ENCODE results near the gene TSPAN10. TPM values are rescaled to one million over a fixed set of nuclear protein-coding genes. Genes with fewer than 3 reads are reported as not detected.

TSPAN10 gene
- total RNA-seq, 1 experiment from 2014 or later, result 4.0 TPM

DNA sequence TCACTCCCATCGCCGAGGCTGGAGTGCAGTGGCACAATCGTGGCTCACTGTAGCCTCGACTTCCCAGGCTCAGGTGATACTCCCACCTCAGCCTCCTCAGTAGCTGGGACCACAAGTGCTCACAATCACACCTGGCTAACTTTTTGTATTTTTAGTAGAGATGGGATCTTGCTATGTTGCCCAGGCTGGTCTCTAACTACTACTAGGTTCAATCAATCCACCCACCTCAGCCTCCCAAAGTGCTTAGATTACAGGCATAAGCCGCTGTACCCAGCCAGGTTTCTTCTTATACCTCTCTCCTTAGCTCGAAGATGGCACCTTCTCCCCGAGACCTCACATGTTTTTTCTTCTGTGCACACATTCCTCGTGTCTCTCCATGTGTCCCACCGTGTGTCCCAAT, 3.0 kb downstream of the TSPAN10 start:
- Histone ChIP-seq H3K9me3 (no peaks in the 10 kb centered on the region), H3K36me3 (ENCODE audit: control insufficient read depth, insufficient read depth, low read length) (no peaks in the 10 kb centered on the region), H3K4me3 (ENCODE audit: low read depth, low read length) (no peak overlapping the region), H3K4me1 (peaks cover 9% of the 10 kb centered on the region; the same call in 1 of the 2 replicates), H3K27me3 (replicated peaks; ENCODE audit: control insufficient read depth, insufficient read depth, low read length) (no peaks in the 10 kb centered on the region)
- no peaks in the 10 kb centered on the region for H3K4me1 Mint-ChIP-seq (ENCODE audit: low read depth, unreplicated experiment)
- ChIA-PET CTCF (no interaction called here), POLR2A (no interaction called here)
- no peak overlapping the region for H3K27ac Mint-ChIP-seq (ENCODE audit: unreplicated experiment)
- H3K36me3 Mint-ChIP-seq (ENCODE audit: insufficient read depth, unreplicated experiment), result peaks cover 20% of the 10 kb centered on the region
- no peak overlapping the region for H3K4me3 Mint-ChIP-seq (ENCODE audit: unreplicated experiment)
- no peaks in the 10 kb centered on the region for H3K27me3 Mint-ChIP-seq (ENCODE audit: insufficient read depth, unreplicated experiment)
- H3K9me3 Mint-ChIP-seq (ENCODE audit: unreplicated experiment), result no peaks in the 10 kb centered on the region
- DNase-seq, result no peak
- BruUV-seq (replicated peaks), result no TSS peak
- intact Hi-C loops (cut with micrococcal nuclease; ENCODE audit: unreplicated experiment), result no loop called here
- TF ChIP-seq, protein P1, sequence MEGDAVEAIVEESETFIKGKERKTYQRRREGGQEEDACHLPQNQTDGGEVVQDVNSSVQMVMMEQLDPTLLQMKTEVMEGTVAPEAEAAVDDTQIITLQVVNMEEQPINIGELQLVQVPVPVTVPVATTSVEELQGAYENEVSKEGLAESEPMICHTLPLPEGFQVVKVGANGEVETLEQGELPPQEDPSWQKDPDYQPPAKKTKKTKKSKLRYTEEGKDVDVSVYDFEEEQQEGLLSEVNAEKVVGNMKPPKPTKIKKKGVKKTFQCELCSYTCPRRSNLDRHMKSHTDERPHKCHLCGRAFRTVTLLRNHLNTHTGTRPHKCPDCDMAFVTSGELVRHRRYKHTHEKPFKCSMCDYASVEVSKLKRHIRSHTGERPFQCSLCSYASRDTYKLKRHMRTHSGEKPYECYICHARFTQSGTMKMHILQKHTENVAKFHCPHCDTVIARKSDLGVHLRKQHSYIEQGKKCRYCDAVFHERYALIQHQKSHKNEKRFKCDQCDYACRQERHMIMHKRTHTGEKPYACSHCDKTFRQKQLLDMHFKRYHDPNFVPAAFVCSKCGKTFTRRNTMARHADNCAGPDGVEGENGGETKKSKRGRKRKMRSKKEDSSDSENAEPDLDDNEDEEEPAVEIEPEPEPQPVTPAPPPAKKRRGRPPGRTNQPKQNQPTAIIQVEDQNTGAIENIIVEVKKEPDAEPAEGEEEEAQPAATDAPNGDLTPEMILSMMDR (IDR thresholded peaks at IDR 0.05; ENCODE audit: insufficient read depth in 1 of 2, low read depth in 1 of 2, low read length in 1 of 2, severe bottlenecking in 1 of 2, unreplicated experiment in 1 of 2), result no peak

DNA sequence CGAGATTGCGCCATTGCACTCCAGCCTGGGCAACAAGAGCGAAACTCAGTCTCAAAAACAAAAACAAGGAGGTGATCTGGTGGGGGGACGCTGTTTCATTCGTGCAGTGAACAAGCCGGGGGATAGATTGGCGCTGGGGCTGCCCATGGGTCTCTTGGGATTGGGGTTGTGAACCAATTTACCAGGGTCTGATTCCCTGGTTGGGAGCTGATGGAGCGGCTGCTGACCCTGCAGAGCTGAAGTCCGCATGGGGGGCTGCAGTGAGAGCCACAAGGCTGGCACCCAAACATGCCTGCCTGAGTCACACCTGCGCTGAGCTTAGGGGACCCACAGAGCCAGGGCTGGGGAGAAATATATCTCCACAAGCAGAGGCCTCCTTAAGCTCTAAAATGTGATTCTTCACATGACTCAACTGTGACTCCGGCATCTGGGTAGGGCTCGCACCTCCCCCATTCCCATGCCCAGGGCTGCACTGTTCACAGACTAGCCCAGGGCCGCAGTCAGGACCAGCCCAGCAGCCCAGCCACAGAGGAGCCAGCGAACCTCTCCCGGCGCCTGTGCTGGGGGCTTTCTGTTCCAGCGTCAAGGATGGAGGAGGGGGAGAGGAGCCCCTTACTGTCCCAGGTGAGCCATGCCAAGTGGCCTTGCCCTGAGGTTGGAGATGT, 5.0 kb downstream of the TSPAN10 start:
- no peak overlapping the region for H3K4me3 Mint-ChIP-seq (ENCODE audit: unreplicated experiment)
- H3K4me1 Mint-ChIP-seq (ENCODE audit: low read depth, unreplicated experiment), result no peaks in the 10 kb centered on the region
- ChIA-PET CTCF (no interaction called here), POLR2A (no interaction called here)
- TF ChIP-seq, protein P1 (IDR thresholded peaks at IDR 0.05; ENCODE audit: insufficient read depth in 1 of 2, low read depth in 1 of 2, low read length in 1 of 2, severe bottlenecking in 1 of 2, unreplicated experiment in 1 of 2), result no peak
- peaks cover 3% of the 10 kb centered on the region for H3K36me3 Mint-ChIP-seq (ENCODE audit: insufficient read depth, unreplicated experiment)
- no peaks in the 10 kb centered on the region for H3K27me3 Mint-ChIP-seq (ENCODE audit: insufficient read depth, unreplicated experiment)
- no peaks in the 10 kb centered on the region for H3K27me3 ChIP-seq (replicated peaks; ENCODE audit: control insufficient read depth, insufficient read depth, low read length)
- 0 out of 2 replicates have a peak, but pooled peaks cover 5% of the 10 kb centered on the region for H3K4me1 ChIP-seq
- no peaks in the 10 kb centered on the region for H3K9me3 ChIP-seq
- no peaks in the 10 kb centered on the region for H3K9me3 Mint-ChIP-seq (ENCODE audit: unreplicated experiment)
- no peak overlapping the region for H3K4me3 ChIP-seq (ENCODE audit: low read depth, low read length)
- DNase-seq, result no peak
- no TSS peak for BruUV-seq (replicated peaks)
- intact Hi-C loops (cut with micrococcal nuclease; ENCODE audit: unreplicated experiment), result no loop called here
- no peaks in the 10 kb centered on the region for H3K36me3 ChIP-seq (ENCODE audit: control insufficient read depth, insufficient read depth, low read length)
- H3K27ac Mint-ChIP-seq (ENCODE audit: unreplicated experiment), result no peak overlapping the region

DNA sequence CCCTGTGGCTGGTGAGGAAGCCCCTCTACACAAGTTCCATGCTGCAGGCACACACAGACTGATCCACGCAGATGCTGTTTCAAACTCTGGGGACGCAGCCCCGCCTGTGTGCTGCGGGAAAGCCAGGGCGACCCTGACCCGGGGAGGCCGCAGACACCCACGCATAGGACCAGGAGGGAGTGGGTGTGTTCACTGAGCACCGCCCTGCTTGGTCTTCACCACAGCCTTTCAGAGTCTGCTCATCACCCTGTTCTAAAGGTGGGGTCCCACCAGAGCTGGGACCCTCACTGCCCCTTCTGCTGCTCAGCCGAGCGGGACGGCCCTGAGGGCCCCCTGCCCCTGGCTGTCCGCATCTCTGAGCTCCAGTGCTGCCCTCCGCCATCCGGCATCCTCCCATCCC, 7.5 kb downstream of the TSPAN10 start:
- H3K36me3 ChIP-seq (ENCODE audit: control insufficient read depth, insufficient read depth, low read length), result no peaks in the 10 kb centered on the region
- no peak overlapping the region for H3K27ac Mint-ChIP-seq (ENCODE audit: unreplicated experiment)
- intact Hi-C loops (cut with micrococcal nuclease; ENCODE audit: unreplicated experiment), result no loop called here
- DNase-seq, result no peak
- no peaks in the 10 kb centered on the region for H3K36me3 Mint-ChIP-seq (ENCODE audit: insufficient read depth, unreplicated experiment)
- no peak overlapping the region for H3K4me3 Mint-ChIP-seq (ENCODE audit: unreplicated experiment)
- no peaks in the 10 kb centered on the region for H3K4me1 ChIP-seq
- H3K27me3 ChIP-seq (replicated peaks; ENCODE audit: control insufficient read depth, insufficient read depth, low read length), result no peaks in the 10 kb centered on the region
- TF ChIP-seq, protein P1 (IDR thresholded peaks at IDR 0.05; ENCODE audit: insufficient read depth in 1 of 2, low read depth in 1 of 2, low read length in 1 of 2, severe bottlenecking in 1 of 2, unreplicated experiment in 1 of 2), result no peak
- ChIA-PET POLR2A (no interaction called here), CTCF (no interaction called here)
- H3K9me3 Mint-ChIP-seq (ENCODE audit: unreplicated experiment), result no peaks in the 10 kb centered on the region
- H3K27me3 Mint-ChIP-seq (ENCODE audit: insufficient read depth, unreplicated experiment), result no peaks in the 10 kb centered on the region
- H3K4me1 Mint-ChIP-seq (ENCODE audit: low read depth, unreplicated experiment), result no peaks in the 10 kb centered on the region
- BruUV-seq (replicated peaks), result no TSS peak
- no peak overlapping the region for H3K4me3 ChIP-seq (ENCODE audit: low read depth, low read length)
- peaks cover 10% of the 10 kb centered on the region for H3K9me3 ChIP-seq

All from Caco-2 (cell line).